ENCODE data around the gene MAGOH.

Gene MAGOH

DNA sequence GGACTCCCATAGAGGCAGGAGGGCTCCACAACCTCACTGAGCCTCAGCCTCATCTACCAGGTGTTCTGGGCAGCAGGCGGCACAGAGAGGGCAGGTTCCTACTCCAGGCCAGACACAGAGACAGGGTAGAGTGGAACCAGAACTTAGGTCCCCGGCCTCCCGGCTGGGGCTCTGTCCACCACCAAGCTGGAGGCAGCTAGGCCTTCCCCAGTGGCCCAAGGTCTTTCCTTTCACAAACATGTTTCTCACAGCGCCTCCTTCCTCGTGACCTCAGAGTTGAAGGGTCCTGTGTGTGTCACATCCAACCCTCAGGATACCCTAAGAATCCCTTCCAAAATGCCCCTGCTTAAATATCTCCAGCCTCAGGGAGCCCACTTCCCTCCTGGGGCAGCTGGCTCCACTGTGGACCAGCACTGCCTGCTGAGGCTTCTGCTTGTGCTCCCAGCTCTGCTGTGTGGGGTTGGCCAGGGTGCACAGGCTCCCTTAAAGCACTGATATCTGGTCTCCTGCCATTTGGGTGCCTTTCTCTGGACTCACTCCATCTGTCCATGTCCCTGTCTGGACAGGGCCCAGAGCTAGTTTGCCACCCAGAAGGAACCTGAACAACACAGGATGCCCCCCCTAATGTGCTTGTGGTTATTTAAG is 33.2 kb upstream of the MAGOH start:
- ChIA-PET CTCF (interaction anchor here (0.6 to 14.0 kb wide), 3 partner anchors 10 to 124 kb away, joined by 3 to 574 read pairs (median 178); no protein-coding TSS in a partner anchor), POLR2A (no interaction called here)
- DNase-seq (ENCODE audit: low read depth, low spot score), result no peak
- TF ChIP-seq, protein P1, sequence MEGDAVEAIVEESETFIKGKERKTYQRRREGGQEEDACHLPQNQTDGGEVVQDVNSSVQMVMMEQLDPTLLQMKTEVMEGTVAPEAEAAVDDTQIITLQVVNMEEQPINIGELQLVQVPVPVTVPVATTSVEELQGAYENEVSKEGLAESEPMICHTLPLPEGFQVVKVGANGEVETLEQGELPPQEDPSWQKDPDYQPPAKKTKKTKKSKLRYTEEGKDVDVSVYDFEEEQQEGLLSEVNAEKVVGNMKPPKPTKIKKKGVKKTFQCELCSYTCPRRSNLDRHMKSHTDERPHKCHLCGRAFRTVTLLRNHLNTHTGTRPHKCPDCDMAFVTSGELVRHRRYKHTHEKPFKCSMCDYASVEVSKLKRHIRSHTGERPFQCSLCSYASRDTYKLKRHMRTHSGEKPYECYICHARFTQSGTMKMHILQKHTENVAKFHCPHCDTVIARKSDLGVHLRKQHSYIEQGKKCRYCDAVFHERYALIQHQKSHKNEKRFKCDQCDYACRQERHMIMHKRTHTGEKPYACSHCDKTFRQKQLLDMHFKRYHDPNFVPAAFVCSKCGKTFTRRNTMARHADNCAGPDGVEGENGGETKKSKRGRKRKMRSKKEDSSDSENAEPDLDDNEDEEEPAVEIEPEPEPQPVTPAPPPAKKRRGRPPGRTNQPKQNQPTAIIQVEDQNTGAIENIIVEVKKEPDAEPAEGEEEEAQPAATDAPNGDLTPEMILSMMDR (IDR thresholded peaks at IDR 0.05; ENCODE audit: insufficient read depth, low read length, missing control alignments), result no peak
- no peak overlapping the region for H3K4me3 ChIP-seq (ENCODE audit: low read depth, low read length)

DNA sequence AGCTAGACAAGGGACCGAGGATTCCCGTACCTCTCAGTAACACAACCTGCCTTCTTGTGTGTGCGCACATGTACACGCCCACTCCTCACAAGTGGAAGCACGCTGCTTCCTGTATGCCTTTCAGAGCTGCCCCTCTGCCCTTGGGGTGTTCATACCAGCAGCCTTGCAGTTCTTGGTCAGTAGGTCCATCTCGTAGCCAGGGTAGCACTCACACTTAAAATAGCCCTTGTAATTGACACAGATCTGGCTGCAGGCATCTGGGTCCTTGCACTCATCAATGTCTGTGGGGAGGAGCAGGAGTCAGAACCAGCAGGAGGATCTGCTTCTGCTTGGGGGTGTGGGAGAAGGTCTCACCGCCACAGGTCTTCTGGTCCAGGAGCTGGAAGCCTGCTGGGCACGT is 32.6 kb upstream of the MAGOH start:
- CTCF ChIA-PET, result interaction anchor here (0.6 to 17.6 kb wide), 3 partner anchors 6 to 125 kb away, joined by 3 to 574 read pairs (median 178); no protein-coding TSS in a partner anchor
- DNase-seq (ENCODE audit: low read depth, low spot score), result no peak
- H3K4me3 ChIP-seq (ENCODE audit: low read depth, low read length), result no peak overlapping the region
- TF ChIP-seq, protein P1 (IDR thresholded peaks at IDR 0.05; ENCODE audit: insufficient read depth, low read length, missing control alignments), result no peak
- POLR2A ChIA-PET, result no interaction called here

DNA sequence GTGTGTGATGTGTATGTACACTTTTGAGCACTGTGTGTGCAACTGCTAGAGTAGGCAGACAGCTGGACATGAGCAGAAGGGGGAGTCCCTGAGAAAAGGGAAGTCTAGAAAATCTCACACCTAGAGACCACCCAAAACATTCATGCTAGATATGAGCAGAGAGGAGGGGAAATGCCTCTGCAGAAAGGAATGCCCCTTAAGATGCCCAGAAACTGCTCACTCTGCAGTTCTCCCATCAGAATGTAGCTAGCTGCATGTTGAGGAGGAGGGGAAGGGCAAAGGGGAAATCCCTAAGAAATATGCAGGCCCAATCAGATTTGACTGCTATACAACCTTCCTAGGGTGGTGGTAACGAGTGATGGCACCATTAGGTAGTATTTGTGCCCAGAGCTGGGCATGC is 31.8 kb upstream of the MAGOH start:
- H3K4me3 ChIP-seq (ENCODE audit: low read depth, low read length), result no peak overlapping the region
- ChIA-PET POLR2A (no interaction called here), CTCF (interaction anchor here (14.0 to 17.6 kb wide), 2 partner anchors 7 to 125 kb away, joined by 178 to 574 read pairs; no protein-coding TSS in a partner anchor)
- TF ChIP-seq, protein P1 (IDR thresholded peaks at IDR 0.05; ENCODE audit: insufficient read depth, low read length, missing control alignments), result no peak
- DNase-seq (ENCODE audit: low read depth, low spot score), result no peak

DNA sequence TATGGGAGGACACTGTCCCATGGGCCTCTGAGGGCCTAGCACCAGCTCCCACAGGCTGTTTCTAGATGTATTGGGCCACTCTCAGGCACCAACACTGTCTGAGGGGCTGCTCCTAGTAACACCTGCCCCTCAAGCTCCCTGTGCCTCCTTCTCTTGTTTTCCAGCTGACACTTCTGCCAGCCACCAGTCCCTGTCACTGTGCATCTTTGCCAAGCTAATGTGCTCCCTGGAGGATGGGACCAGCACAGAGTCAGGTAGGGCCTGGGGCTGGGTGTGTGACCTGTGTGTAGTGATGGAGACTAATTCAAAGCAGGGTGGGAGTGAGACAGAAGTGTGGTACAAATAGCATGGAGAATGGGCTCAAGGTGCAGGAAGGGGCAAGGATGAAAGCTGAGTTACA is 29.4 kb upstream of the MAGOH start:
- TF ChIP-seq, protein P1 (IDR thresholded peaks at IDR 0.05; ENCODE audit: insufficient read depth, low read length, missing control alignments), result no peak
- DNase-seq (ENCODE audit: low read depth, low spot score), result no peak
- H3K4me3 ChIP-seq (ENCODE audit: low read depth, low read length), result no peak overlapping the region
- POLR2A ChIA-PET, result interaction anchor here (0.6 kb wide), 1 partner anchor 765 kb away, joined by 7 read pairs; no protein-coding TSS in a partner anchor
- CTCF ChIA-PET, result interaction anchor here (0.6 to 17.6 kb wide), 4 partner anchors 10 to 136 kb away, joined by 3 to 178 read pairs (median 12); no protein-coding TSS in a partner anchor

DNA sequence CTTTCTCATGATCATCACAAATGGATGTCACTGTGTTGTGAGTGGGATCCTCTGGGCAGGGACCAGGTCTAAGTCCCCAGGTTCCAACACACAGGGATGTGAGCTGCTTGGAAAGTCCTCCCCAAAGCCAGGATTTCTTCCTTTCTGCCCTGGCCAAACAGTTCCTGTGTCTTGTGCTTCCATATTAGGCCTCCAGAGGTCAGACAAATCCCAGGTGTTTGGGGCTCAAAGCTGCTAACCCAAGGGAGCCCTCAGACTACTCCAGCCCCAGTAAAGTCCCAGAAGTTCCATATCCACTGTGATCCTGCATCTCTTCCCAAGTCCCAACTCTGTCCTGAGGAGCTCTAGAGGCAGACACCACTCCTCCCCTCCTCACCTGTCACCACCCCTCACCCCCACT is 27.7 kb upstream of the MAGOH start:
- no peak for DNase-seq (ENCODE audit: low read depth, low spot score)
- ChIA-PET CTCF (interaction anchor here (1.3 to 17.6 kb wide), 6 partner anchors 8 to 130 kb away, joined by 3 to 178 read pairs (median 4); no protein-coding TSS in a partner anchor), POLR2A (no interaction called here)
- H3K4me3 ChIP-seq (ENCODE audit: low read depth, low read length), result no peak overlapping the region
- TF ChIP-seq, protein P1 (IDR thresholded peaks at IDR 0.05; ENCODE audit: insufficient read depth, low read length, missing control alignments), result peak; percentile 12

DNA sequence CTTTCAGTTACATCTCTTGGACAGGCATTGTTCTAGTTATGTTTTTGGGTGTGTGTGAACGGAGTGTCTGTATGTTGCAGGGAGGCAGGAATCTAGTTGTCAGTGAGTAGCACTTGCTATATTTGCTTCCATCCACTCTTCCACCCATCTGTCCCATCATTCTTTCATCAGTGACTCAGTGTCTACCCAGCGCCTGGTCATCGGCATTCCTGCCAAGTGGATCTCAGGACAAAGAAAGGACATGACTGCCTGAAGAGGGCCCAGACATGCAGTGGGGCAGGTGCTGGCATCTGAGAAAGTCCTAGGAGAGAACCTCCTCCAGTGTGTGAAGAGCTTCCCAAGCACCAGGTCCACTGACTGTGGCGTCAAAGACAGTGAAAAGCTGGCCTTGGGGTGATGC is 27.3 kb upstream of the MAGOH start:
- DNase-seq (ENCODE audit: low read depth, low spot score), result no peak
- POLR2A ChIA-PET, result no interaction called here
- no peak overlapping the region for H3K4me3 ChIP-seq (ENCODE audit: low read depth, low read length)
- TF ChIP-seq, protein P1 (IDR thresholded peaks at IDR 0.05; ENCODE audit: insufficient read depth, low read length, missing control alignments), result no peak
- CTCF ChIA-PET, result interaction anchor here (1.3 to 17.6 kb wide), 6 partner anchors 8 to 130 kb away, joined by 3 to 178 read pairs (median 4); no protein-coding TSS in a partner anchor
